ENCODE results near the gene SMPX. TPM values are rescaled to one million over a fixed set of nuclear protein-coding genes. Genes with fewer than 3 reads are reported as not detected.

The SMPX gene
- total and polyA plus RNA-seq, 3 donors from 2014 or later: 4.2 TPM; not detected in 2

GRCh38 chrX:21691512-21692018 lies 66.4 kb downstream of the SMPX start:
- WGBS, 2 donors: 85 to 87% methylated on average over 3 of the region's 3 CpGs
- H3K4me1 ChIP-seq: no peaks in the 10 kb centered on the region
- intact Hi-C loops (cut with DNase I; ENCODE audit: low total_unique reads): no loop called here

DNA sequence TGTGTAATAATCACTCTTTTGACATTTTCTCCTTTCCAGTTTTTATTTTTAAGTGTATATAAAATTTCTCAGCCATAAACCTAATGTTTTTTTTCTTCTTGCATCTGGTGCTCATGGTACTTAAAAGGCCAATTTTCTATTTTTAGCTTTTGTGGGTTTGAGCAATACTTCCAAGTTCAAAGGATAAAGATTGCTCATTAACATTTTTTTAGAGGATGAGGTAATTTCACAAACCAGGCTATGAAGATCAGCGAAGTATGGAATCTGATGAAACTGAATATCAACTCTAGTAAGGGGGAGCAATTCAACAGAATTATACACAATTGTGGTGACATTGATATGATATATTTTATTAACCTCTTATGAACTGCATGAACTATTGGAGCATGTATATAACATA lies 74.0 kb downstream of the SMPX start:
- WGBS, 2 donors: 50 to 80% methylated on average over 1 of the region's 1 CpG

More at GRCh38 chrX:21691512-21692018, 66.4 kb downstream of the SMPX start:
- H3K4me3 ChIP-seq: no peak overlapping the region
- H3K27me3 ChIP-seq: no peaks in the 10 kb centered on the region
- no peaks in the 10 kb centered on the region for H3K36me3 ChIP-seq (ENCODE audit: low read depth, missing control alignments)
- no peak for TF ChIP-seq POLR2A (IDR thresholded peaks at IDR 0.05)
- TF ChIP-seq, protein P1, sequence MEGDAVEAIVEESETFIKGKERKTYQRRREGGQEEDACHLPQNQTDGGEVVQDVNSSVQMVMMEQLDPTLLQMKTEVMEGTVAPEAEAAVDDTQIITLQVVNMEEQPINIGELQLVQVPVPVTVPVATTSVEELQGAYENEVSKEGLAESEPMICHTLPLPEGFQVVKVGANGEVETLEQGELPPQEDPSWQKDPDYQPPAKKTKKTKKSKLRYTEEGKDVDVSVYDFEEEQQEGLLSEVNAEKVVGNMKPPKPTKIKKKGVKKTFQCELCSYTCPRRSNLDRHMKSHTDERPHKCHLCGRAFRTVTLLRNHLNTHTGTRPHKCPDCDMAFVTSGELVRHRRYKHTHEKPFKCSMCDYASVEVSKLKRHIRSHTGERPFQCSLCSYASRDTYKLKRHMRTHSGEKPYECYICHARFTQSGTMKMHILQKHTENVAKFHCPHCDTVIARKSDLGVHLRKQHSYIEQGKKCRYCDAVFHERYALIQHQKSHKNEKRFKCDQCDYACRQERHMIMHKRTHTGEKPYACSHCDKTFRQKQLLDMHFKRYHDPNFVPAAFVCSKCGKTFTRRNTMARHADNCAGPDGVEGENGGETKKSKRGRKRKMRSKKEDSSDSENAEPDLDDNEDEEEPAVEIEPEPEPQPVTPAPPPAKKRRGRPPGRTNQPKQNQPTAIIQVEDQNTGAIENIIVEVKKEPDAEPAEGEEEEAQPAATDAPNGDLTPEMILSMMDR (IDR thresholded peaks at IDR 0.05): no peak
- no peaks in the 10 kb centered on the region for H3K9me3 ChIP-seq
- no peak overlapping the region for H3K27ac ChIP-seq
- DNase-seq: no peak

DNA sequence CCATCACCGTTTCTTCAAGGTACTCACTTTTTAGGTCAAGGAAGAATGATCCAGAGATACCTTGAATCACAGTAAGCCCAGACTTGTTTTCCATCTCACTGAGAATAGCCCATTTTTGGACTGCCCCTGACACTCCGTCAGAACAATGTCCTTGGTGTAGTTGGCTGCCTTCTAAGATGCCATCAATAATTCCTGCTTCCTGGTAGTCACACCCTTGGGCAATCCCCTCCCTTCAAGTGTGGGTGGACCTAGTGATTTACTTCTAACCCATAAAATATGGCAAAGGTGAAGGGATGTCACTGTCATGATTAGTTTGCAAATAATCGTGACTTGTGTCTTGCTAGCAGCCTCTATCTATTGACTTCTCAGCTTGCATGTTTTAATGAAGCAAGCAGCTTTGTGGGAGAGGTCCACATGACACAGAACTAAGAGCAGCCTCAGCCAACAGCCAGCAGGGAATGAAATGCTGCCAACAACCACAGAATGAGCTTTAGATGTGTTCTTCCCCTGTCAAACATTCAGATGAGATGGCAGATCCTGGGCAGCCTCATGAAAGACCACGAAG lies 79.8 kb downstream of the SMPX start:
- intact Hi-C loops (cut with DNase I; ENCODE audit: low total_unique reads): no loop called here
- WGBS, 2 donors: 69 to 80% methylated on average over 4 of the region's 4 CpGs
- H3K27me3 ChIP-seq: no peaks in the 10 kb centered on the region
- no peaks in the 10 kb centered on the region for H3K36me3 ChIP-seq (ENCODE audit: low read depth, missing control alignments)
- no peaks in the 10 kb centered on the region for H3K4me1 ChIP-seq
- H3K9me3 ChIP-seq: no peaks in the 10 kb centered on the region
- no peak overlapping the region for H3K27ac ChIP-seq
- no peak for TF ChIP-seq POLR2A (IDR thresholded peaks at IDR 0.05)
- TF ChIP-seq, protein P1 (IDR thresholded peaks at IDR 0.05): no peak
- no peak overlapping the region for H3K4me3 ChIP-seq
- no peak for DNase-seq

More for the DNA sequence above, 74.0 kb downstream of the SMPX start:
- Histone ChIP-seq H3K36me3 (ENCODE audit: low read depth, missing control alignments) (no peaks in the 10 kb centered on the region), H3K27me3 (no peaks in the 10 kb centered on the region), H3K4me3 (no peak overlapping the region), H3K9me3 (no peaks in the 10 kb centered on the region), H3K27ac (no peak overlapping the region), H3K4me1 (no peaks in the 10 kb centered on the region)
- TF ChIP-seq, protein P1 (IDR thresholded peaks at IDR 0.05): no peak
- TF ChIP-seq POLR2A (IDR thresholded peaks at IDR 0.05): no peak
- intact Hi-C loops (cut with DNase I; ENCODE audit: low total_unique reads): no loop called here
- DNase-seq: no peak

DNA sequence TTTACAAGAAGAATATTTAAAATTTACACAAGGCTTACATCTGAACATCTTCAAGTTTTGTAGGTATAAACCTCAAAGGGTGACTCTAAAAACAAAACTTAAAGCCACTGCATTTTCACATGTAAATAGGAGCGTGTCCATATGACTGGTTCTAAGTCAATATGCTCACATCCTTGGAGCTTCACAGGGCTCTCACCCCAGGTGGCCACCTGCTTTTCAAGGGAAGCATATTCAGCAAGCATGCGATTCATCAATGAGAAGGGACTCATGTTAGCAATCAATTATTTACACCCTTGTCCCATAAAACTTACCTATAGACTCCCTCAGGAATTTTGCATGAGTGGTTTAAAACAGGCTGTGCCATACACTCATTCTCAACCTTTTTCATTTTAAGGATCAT lies 82.0 kb downstream of the SMPX start:
- intact Hi-C loops (cut with DNase I; ENCODE audit: low total_unique reads): no loop called here

More for the DNA sequence above, 82.0 kb downstream of the SMPX start:
- no peaks in the 10 kb centered on the region for H3K4me1 ChIP-seq
- DNase-seq: no peak
- 45 to 77% methylated on average over 2 of the region's 2 CpGs for WGBS, 2 donors
- no peak overlapping the region for H3K4me3 ChIP-seq
- H3K27me3 ChIP-seq: no peaks in the 10 kb centered on the region
- no peaks in the 10 kb centered on the region for H3K9me3 ChIP-seq
- H3K36me3 ChIP-seq (ENCODE audit: low read depth, missing control alignments): no peaks in the 10 kb centered on the region
- H3K27ac ChIP-seq: no peak overlapping the region
- TF ChIP-seq, protein P1 (IDR thresholded peaks at IDR 0.05): no peak
- no peak for TF ChIP-seq POLR2A (IDR thresholded peaks at IDR 0.05)

All from testis (tissue), 3 donors.